Smooth muscle cell (in vitro differentiated cells): ENCODE data around the gene DPP3. TPM values are rescaled to one million over a fixed set of nuclear protein-coding genes. Genes with fewer than 3 reads are reported as not detected.
A peak's percentile ranks its signal among the peaks of the same experiment; 100 is the strongest.
"Not testable (repeated sequence)": the region's sequence is repeated elsewhere in the genome, so short reads cannot be mapped to it uniquely, and the experiment has no call there.

Source experiments
- DNase-seq: peaks from one replicate; lab custom pipeline; 2025; ENCODE audit not compliant: unreplicated experiment; lab: John Stamatoyannopoulos, UW
- H2AFZ ChIP-seq: fragments of 200-600 bp; sonication (generic); 2 replicates; pipeline ENCODE4 v1.6.0; 2016; ENCODE audit warnings: antibody characterized with exemption, low read depth, mild to moderate bottlenecking
- H3F3A ChIP-seq: fragments of 200-600 bp; sonication (generic); 2 replicates; pipeline ENCODE4 v1.6.0; 2017; ENCODE audit warnings: antibody characterized with exemption, low read depth
- H3K27ac ChIP-seq: fragments of 200-600 bp; sonication (generic); 2 replicates; pipeline ENCODE4 v1.5.1; 2016; ENCODE audit warnings: low read depth, mild to moderate bottlenecking
- H3K27me3 ChIP-seq: fragments of 200-600 bp; sonication (generic); 2 replicates; pipeline ENCODE4 v1.6.1; 2016; ENCODE audit warnings: low read depth, mild to moderate bottlenecking
- H3K36me3 ChIP-seq: fragments of 200-600 bp; sonication (generic); 2 replicates; pipeline ENCODE4 v1.5.1; 2016; ENCODE audit warnings: low read depth
- H3K4me1 ChIP-seq: fragments of 200-600 bp; sonication (generic); 2 replicates; pipeline ENCODE4 v1.5.1; 2016; ENCODE audit warnings: low read depth
- H3K4me2 ChIP-seq: fragments of 200-600 bp; sonication (generic); 2 replicates; pipeline ENCODE4 v1.6.0; 2016; ENCODE audit warnings: mild to moderate bottlenecking
- H3K4me3 ChIP-seq: fragments of 200-600 bp; sonication (generic); 2 replicates; pipeline ENCODE4 v1.5.1; 2016; ENCODE audit warnings: mild to moderate bottlenecking
- H3K79me2 ChIP-seq: fragments of 200-600 bp; sonication (generic); 2 replicates; pipeline ENCODE4 v1.6.0; 2016; ENCODE audit warnings: low read depth, mild to moderate bottlenecking
- H3K9ac ChIP-seq: fragments of 200-600 bp; sonication (generic); 2 replicates; pipeline ENCODE4 v1.6.0; 2016; ENCODE audit warnings: low read depth
- H3K9me3 ChIP-seq: fragments of 200-600 bp; sonication (generic); replicated peaks from 2 replicates; pipeline ENCODE4 v1.5.1; 2016; ENCODE audit warnings: low read depth
- H4K20me1 ChIP-seq: fragments of 200-600 bp; sonication (generic); 2 replicates; pipeline ENCODE4 v1.6.0; 2016; ENCODE audit warnings: low read depth
- CTCF ChIP-seq: fragments of 200-600 bp; sonication (generic); IDR thresholded peaks from 2 replicates; pipeline ENCODE4 v1.5.1; 2017; ENCODE audit warnings: borderline replicate concordance, mild to moderate bottlenecking, antibody characterized with exemption; ENCODE audit not compliant: insufficient read depth, poor library complexity, severe bottlenecking
- WGBS: methylation state at CpG from one replicate; pipeline ENCODE4 v1.1.7; 2016; ENCODE audit warnings: low lambda C conversion rate; 5-methylcytosine and 5-hydroxymethylcytosine counted together
- polyA plus RNA-seq: library from polyadenylated mRNA; unstranded; fragments of >200 nt; fragmentation: Nextera tagmentation; extraction: Ambion mirVana; gene quantifications from 2 replicates; pipeline ENCODE4 v1.2.1, GENCODE V29; 2016
- total RNA-seq: library from RNA; depleted of rRNA; stranded (reverse); fragments of >200 nt; gene quantifications from 2 replicates; pipeline ENCODE4 v1.2.3, GENCODE V29; 2014

Gene DPP3
- total and polyA plus RNA-seq, 2 experiments from 2014 or later: 34.6 to 40.1 TPM

GRCh38 chr11:66543263-66544107 is 63.3 kb downstream of the DPP3 start:
- DNase-seq: no peak
- peak; percentile 39 for TF ChIP-seq CTCF
- H3K36me3 ChIP-seq: no peaks in the 10 kb centered on the region
- H3K4me2 ChIP-seq: peak overlapping the region; percentile 36
- 52% methylated on average over 26 of the region's 26 CpGs for WGBS
- H3K9ac ChIP-seq: no peak overlapping the region
- H3K4me3 ChIP-seq: no peak overlapping the region
- H2AFZ ChIP-seq: no peak overlapping the region
- H3F3A ChIP-seq: peaks cover 17% of the 10 kb centered on the region
- H3K9me3 ChIP-seq: no peaks in the 10 kb centered on the region
- no peaks in the 10 kb centered on the region for H4K20me1 ChIP-seq
- H3K4me1 ChIP-seq: peaks cover 13% of the 10 kb centered on the region
- no peak overlapping the region for H3K27ac ChIP-seq
- H3K27me3 ChIP-seq: no peaks in the 10 kb centered on the region
- peaks cover 6% of the 10 kb centered on the region for H3K79me2 ChIP-seq

GRCh38 chr11:66544952-66545351 is 64.7 kb downstream of the DPP3 start:
- not testable (repeated sequence) for H3K27ac ChIP-seq

GRCh38 chr11:66545701-66546367 is 65.6 kb downstream of the DPP3 start, which contains the start of gene ZDHHC24:
Gene ZDHHC24 (minus strand): TSS chr11:66546048. CDS start chr11:66546003, 45 bp downstream.
- Histone ChIP-seq H3K79me2 (peaks cover 6% of the 10 kb centered on the region), H3K4me3 (peak within 1 kb of the TSS; percentile 90), H3K36me3 (no peaks in the 10 kb centered on the region), H2AFZ (peak within 1 kb of the TSS; percentile 57), H3K4me1 (peaks cover 13% of the 10 kb centered on the region), H3K4me2 (peak within 1 kb of the TSS; percentile 96), H3F3A (peaks cover 17% of the 10 kb centered on the region), H4K20me1 (no peaks in the 10 kb centered on the region), H3K9ac (peak within 1 kb of the TSS; percentile 86), H3K27ac (no peak within 1 kb of the TSS), H3K27me3 (no peaks in the 10 kb centered on the region), H3K9me3 (no peaks in the 10 kb centered on the region)
- peak; percentile 82 for DNase-seq
- under 1% methylated on average over 58 of the region's 71 CpGs for WGBS
- no peak for TF ChIP-seq CTCF

More at GRCh38 chr11:66544952-66545351, 64.7 kb downstream of the DPP3 start:
- not testable (repeated sequence) for H3K27me3 ChIP-seq, H3K9me3 ChIP-seq, H4K20me1 ChIP-seq, H3K79me2 ChIP-seq, DNase-seq, H3K36me3 ChIP-seq, H2AFZ ChIP-seq
- peak overlapping the region; percentile 90 for H3K4me3 ChIP-seq
- 77% methylated on average over 14 of the region's 14 CpGs for whole genome bisulfite sequencing
- H3K4me2 ChIP-seq: peak overlapping the region; percentile 96
- peak overlapping the region; percentile 86 for H3K9ac ChIP-seq
- H3F3A ChIP-seq: peaks cover 17% of the 10 kb centered on the region
- H3K4me1 ChIP-seq: peaks cover 13% of the 10 kb centered on the region

- Histone ChIP-seq H3K4me1 (peaks cover 13% of the 10 kb centered on the region), H3K79me2 (peaks cover 6% of the 10 kb centered on the region), H2AFZ (peak within 1 kb of the TSS; percentile 57), H3K9ac (peak within 1 kb of the TSS; percentile 86), H3F3A (peaks cover 17% of the 10 kb centered on the region), H3K27me3 (no peaks in the 10 kb centered on the region), H3K27ac (no peak within 1 kb of the TSS), H3K36me3 (no peaks in the 10 kb centered on the region), H3K9me3 (no peaks in the 10 kb centered on the region), H3K4me3 (peak within 1 kb of the TSS; percentile 90), H4K20me1 (no peaks in the 10 kb centered on the region), H3K4me2 (peak within 1 kb of the TSS; percentile 96)
- TF ChIP-seq CTCF: no peak
- WGBS: 3% methylated on average over 36 of the region's 37 CpGs
- no peak for DNase-seq
Observed at GRCh38 chr11:66546368-66546965, 66.2 kb downstream of the DPP3 start, which contains the start of gene ACTN3. Gene ACTN3 (plus strand): TSS chr11:66546903. CDS start chr11:66546938, 35 bp downstream.
